GM19023 (cell line): Measurements from ENCODE around the gene IFIT1.
"Not testable (repeated sequence)": the region's sequence is repeated elsewhere in the genome, so short reads cannot be mapped to it uniquely, and the experiment has no call there.

Experiments
- ATAC-seq: cut with Tn5 transposase; IDR thresholded peaks from one replicate; pipeline ENCODE4 v1.9.1; 2021; ENCODE audit warnings: mild to moderate bottlenecking, moderate library complexity; ENCODE audit not compliant: unreplicated experiment

IFIT1 gene

GRCh38 chr10:89426230-89426868 lies 33.9 kb downstream of the IFIT1 start:
- no peak for ATAC-seq

DNA sequence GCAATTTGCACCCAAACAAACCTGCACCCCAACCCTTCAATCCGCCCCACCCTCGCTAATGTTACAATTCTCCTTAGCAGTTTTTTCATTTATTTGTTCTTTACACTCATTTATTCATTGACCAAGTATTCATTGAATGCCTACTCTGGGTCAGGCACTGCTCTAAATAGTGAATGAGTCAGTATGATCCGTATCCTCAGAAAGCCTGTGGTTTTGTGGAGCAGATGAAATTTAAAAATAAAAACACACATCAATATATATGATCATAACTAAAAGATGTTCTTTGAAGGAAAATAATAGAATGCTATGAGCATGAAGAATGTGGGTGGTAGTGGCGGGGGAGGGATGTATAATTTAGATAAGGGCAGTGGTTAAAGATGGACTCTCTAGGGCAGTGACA lies 35.2 kb downstream of the IFIT1 start:
- no peak for ATAC-seq

DNA sequence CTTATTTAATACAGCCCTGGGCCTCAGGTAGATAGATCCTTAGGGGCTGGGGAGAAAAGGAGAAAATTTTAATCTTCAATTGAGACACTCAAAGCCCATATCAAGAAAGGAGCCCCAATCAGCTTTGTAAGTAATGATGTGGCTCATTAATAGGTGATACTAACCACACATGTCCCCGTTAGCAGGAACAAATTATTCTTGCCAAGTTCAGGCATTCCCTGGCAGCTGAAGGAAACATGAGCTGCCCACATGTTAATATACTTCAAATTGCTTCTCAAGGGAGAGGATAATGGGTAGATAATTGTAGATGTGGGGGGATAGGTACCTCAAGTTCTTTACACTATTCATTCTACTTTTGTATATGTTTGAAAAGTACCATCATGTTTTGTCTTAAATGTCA lies 36.5 kb downstream of the IFIT1 start:
- ATAC-seq, result no peak

GRCh38 chr10:89431977-89432376 lies 39.6 kb downstream of the IFIT1 start:
- ATAC-seq, result no peak

- ATAC-seq, result no peak
Observed at GRCh38 chr10:89438525-89438924, 46.1 kb downstream of the IFIT1 start.

- no peak for ATAC-seq
Observed at GRCh38 chr10:89440226-89441009, 48.0 kb downstream of the IFIT1 start.

- no peak for ATAC-seq
Observed at GRCh38 chr10:89442289-89442688, 49.9 kb downstream of the IFIT1 start.

- ATAC-seq, result not testable (repeated sequence)
Observed at GRCh38 chr10:89444819-89445218, 52.4 kb downstream of the IFIT1 start.

DNA sequence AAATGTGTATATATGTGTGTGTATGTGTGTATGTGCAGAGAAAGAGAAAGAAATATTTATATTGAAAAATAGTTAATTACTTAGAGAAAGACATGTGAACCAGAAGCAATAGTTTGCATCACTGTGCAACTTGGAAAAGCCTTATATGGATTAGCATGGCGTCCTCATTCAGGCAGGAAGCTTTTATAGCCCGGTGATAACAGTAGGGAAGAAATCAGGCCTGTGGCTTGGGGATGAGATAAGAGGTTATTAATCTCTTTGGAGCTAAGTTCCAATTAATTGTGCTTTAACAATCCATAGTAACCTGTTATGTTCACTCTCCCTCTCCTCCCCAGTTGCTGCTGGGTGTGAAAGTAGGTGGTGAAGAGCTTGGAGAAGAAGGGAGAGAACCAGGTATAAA lies 58.5 kb downstream of the IFIT1 start:
- no peak for ATAC-seq

DNA sequence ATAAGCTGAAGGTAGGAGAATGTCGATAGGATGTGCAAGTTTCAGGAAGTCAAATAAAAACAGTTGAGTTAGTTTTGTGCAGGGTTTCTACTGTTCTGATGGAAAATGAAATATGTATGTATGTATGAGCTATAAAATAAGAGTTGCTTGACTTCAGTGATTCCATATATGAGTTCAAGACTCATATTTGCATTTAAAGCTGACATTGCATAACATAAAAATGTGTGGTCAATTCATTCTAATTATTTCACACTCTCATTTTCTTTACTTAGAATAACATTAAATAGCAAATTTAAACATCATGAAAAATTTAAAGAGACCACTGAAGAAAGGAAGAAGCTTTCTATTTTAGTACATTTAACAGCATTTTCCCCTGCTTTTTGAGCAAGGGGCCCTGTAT lies 59.8 kb downstream of the IFIT1 start:
- no peak for ATAC-seq

DNA sequence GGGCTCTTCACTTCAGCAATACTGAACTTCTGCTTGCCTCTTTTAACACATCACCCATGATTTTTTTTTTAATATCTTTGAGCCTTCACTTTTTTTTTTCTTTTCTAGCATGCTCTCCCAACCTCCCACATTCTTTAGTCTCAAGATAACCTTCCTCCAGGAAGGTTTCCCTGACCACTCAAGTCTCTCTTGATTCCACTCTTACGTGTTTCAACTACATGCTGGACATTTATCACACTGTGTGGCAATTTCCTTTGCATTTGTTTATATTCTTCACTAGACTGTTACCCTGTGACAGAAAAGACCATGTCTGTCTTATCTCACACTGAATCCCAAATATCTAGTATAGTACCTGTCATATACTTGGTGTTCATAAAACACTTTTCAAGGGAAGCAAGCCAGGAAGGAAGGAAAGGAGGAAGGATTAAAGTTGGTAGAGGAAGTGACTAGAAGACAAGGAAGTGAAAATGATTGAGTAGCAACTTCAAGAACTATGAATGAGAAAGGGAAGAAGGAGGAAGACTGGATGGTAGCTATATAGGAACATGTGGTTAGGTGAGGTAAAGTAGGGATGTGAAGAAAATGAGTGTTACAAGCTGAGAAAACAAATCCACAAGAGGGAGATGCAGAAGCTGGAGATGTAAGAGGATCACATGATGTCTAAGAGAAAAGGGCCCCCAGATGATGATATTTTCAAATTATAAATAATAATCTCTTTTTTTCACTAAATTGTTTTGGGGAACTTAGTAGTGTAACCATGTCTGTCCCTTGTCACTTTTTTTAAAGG lies 62.3 kb downstream of the IFIT1 start:
- no peak for ATAC-seq
